ENCODE measurements around the gene FAF1.
"Not testable (repeated sequence)": the region's sequence is repeated elsewhere in the genome, so short reads cannot be mapped to it uniquely, and the experiment has no call there.

FAF1 gene

DNA sequence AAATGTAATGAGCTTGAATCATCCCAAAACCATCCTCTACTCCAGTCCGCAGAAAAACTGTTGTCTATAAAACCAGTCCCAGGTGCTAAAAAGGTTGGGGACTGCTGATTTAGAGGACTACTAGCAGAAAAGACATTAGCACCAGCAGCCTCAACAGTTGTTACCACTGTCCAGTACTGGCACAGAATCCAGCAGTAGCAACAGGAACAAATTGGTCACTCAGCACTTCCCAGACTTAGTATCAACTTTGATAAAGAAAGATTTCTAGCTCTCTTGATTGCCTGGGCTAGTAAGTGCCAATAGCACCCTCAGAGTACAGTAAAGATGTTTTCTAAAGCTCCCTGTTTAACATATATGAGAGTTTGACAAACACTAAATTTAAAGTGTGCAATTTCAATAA lies 127.9 kb downstream of the FAF1 start:
- Histone ChIP-seq H3K4me1 (ENCODE audit: control insufficient read depth in 2 of 2, insufficient read depth in 2 of 2, low read length in 2 of 2) (no peaks in the 10 kb centered on the region), H3K27me3 (ENCODE audit: control insufficient read depth in 2 of 2, insufficient read depth in 2 of 2, low read length in 2 of 2) (no peaks in the 10 kb centered on the region), H3K4me3 (ENCODE audit: low read length in 2 of 2) (no peak overlapping the region), H3K9me3 (ENCODE audit: control insufficient read depth in 2 of 2, low read length in 2 of 2) (no peaks in the 10 kb centered on the region), H3K36me3 (ENCODE audit: control insufficient read depth in 2 of 2, insufficient read depth in 2 of 2, low read length in 2 of 2) (no peaks in the 10 kb centered on the region), H3K27ac (ENCODE audit: low read depth in 2 of 2, low read length in 2 of 2) (no peak overlapping the region), H3K9ac (ENCODE audit: low read depth in 1 of 2, low read length in 2 of 2) (no peak overlapping the region)

- no peak overlapping the region for H3K4me3 ChIP-seq (ENCODE audit: low read length in 2 of 2)
- H3K27ac ChIP-seq (ENCODE audit: low read depth in 2 of 2, low read length in 2 of 2): no peak overlapping the region
- no peaks in the 10 kb centered on the region for H3K36me3 ChIP-seq (ENCODE audit: control insufficient read depth in 2 of 2, insufficient read depth in 2 of 2, low read length in 2 of 2)
- H3K27me3 ChIP-seq (ENCODE audit: control insufficient read depth in 2 of 2, insufficient read depth in 2 of 2, low read length in 2 of 2): no peaks in the 10 kb centered on the region
- no peak overlapping the region for H3K9ac ChIP-seq (ENCODE audit: low read depth in 1 of 2, low read length in 2 of 2)
- H3K4me1 ChIP-seq (ENCODE audit: control insufficient read depth in 2 of 2, insufficient read depth in 2 of 2, low read length in 2 of 2): no peaks in the 10 kb centered on the region
- no peaks in the 10 kb centered on the region for H3K9me3 ChIP-seq (ENCODE audit: control insufficient read depth in 2 of 2, low read length in 2 of 2)
These were observed 128.6 kb downstream of the FAF1 start for GRCh38 chr1:50831300-50832061.

- no peaks in the 10 kb centered on the region for H3K9me3 ChIP-seq (ENCODE audit: control insufficient read depth in 2 of 2, low read length in 2 of 2)
- H3K4me1 ChIP-seq (ENCODE audit: control insufficient read depth in 2 of 2, insufficient read depth in 2 of 2, low read length in 2 of 2): no peaks in the 10 kb centered on the region
- H3K9ac ChIP-seq (ENCODE audit: low read depth in 1 of 2, low read length in 2 of 2): no peak overlapping the region
- no peak overlapping the region for H3K27ac ChIP-seq (ENCODE audit: low read depth in 2 of 2, low read length in 2 of 2)
- H3K27me3 ChIP-seq (ENCODE audit: control insufficient read depth in 2 of 2, insufficient read depth in 2 of 2, low read length in 2 of 2): no peaks in the 10 kb centered on the region
- no peak overlapping the region for H3K4me3 ChIP-seq (ENCODE audit: low read length in 2 of 2)
- no peaks in the 10 kb centered on the region for H3K36me3 ChIP-seq (ENCODE audit: control insufficient read depth in 2 of 2, insufficient read depth in 2 of 2, low read length in 2 of 2)
These were observed 129.4 kb downstream of the FAF1 start for GRCh38 chr1:50830621-50831020.

GRCh38 chr1:50829014-50829958 lies 130.8 kb downstream of the FAF1 start:
- no peaks in the 10 kb centered on the region for H3K4me1 ChIP-seq (ENCODE audit: control insufficient read depth in 2 of 2, insufficient read depth in 2 of 2, low read length in 2 of 2)
- no peak overlapping the region for H3K4me3 ChIP-seq (ENCODE audit: low read length in 2 of 2)
- no peak overlapping the region for H3K27ac ChIP-seq (ENCODE audit: low read depth in 2 of 2, low read length in 2 of 2)
- H3K36me3 ChIP-seq (ENCODE audit: control insufficient read depth in 2 of 2, insufficient read depth in 2 of 2, low read length in 2 of 2): no peaks in the 10 kb centered on the region
- H3K9ac ChIP-seq (ENCODE audit: low read depth in 1 of 2, low read length in 2 of 2): no peak overlapping the region
- H3K27me3 ChIP-seq (ENCODE audit: control insufficient read depth in 2 of 2, insufficient read depth in 2 of 2, low read length in 2 of 2): no peaks in the 10 kb centered on the region
- H3K9me3 ChIP-seq (ENCODE audit: control insufficient read depth in 2 of 2, low read length in 2 of 2): no peaks in the 10 kb centered on the region

GRCh38 chr1:50827546-50827945 lies 132.5 kb downstream of the FAF1 start:
- no peaks in the 10 kb centered on the region for H3K36me3 ChIP-seq (ENCODE audit: control insufficient read depth in 2 of 2, insufficient read depth in 2 of 2, low read length in 2 of 2)
- no peak overlapping the region for H3K4me3 ChIP-seq (ENCODE audit: low read length in 2 of 2)
- no peak overlapping the region for H3K27ac ChIP-seq (ENCODE audit: low read depth in 2 of 2, low read length in 2 of 2)
- H3K4me1 ChIP-seq (ENCODE audit: control insufficient read depth in 2 of 2, insufficient read depth in 2 of 2, low read length in 2 of 2): no peaks in the 10 kb centered on the region
- no peaks in the 10 kb centered on the region for H3K9me3 ChIP-seq (ENCODE audit: control insufficient read depth in 2 of 2, low read length in 2 of 2)
- no peaks in the 10 kb centered on the region for H3K27me3 ChIP-seq (ENCODE audit: control insufficient read depth in 2 of 2, insufficient read depth in 2 of 2, low read length in 2 of 2)
- no peak overlapping the region for H3K9ac ChIP-seq (ENCODE audit: low read depth in 1 of 2, low read length in 2 of 2)

GRCh38 chr1:50826792-50827191 lies 133.3 kb downstream of the FAF1 start:
- H3K4me1 ChIP-seq (ENCODE audit: control insufficient read depth in 2 of 2, insufficient read depth in 2 of 2, low read length in 2 of 2); H3K36me3 ChIP-seq (ENCODE audit: control insufficient read depth in 2 of 2, insufficient read depth in 2 of 2, low read length in 2 of 2); H3K9ac ChIP-seq (ENCODE audit: low read depth in 1 of 2, low read length in 2 of 2); H3K27me3 ChIP-seq (ENCODE audit: control insufficient read depth in 2 of 2, insufficient read depth in 2 of 2, low read length in 2 of 2); H3K9me3 ChIP-seq (ENCODE audit: control insufficient read depth in 2 of 2, low read length in 2 of 2); H3K27ac ChIP-seq (ENCODE audit: low read depth in 2 of 2, low read length in 2 of 2); H3K4me3 ChIP-seq (ENCODE audit: low read length in 2 of 2): not testable (repeated sequence)

GRCh38 chr1:50822035-50822776 lies 137.9 kb downstream of the FAF1 start:
- Histone ChIP-seq H3K4me1 (ENCODE audit: control insufficient read depth in 2 of 2, insufficient read depth in 2 of 2, low read length in 2 of 2) (no peaks in the 10 kb centered on the region), H3K36me3 (ENCODE audit: control insufficient read depth in 2 of 2, insufficient read depth in 2 of 2, low read length in 2 of 2) (no peaks in the 10 kb centered on the region), H3K9me3 (ENCODE audit: control insufficient read depth in 2 of 2, low read length in 2 of 2) (no peaks in the 10 kb centered on the region), H3K4me3 (ENCODE audit: low read length in 2 of 2) (no peak overlapping the region), H3K9ac (ENCODE audit: low read depth in 1 of 2, low read length in 2 of 2) (no peak overlapping the region), H3K27me3 (ENCODE audit: control insufficient read depth in 2 of 2, insufficient read depth in 2 of 2, low read length in 2 of 2) (no peaks in the 10 kb centered on the region), H3K27ac (ENCODE audit: low read depth in 2 of 2, low read length in 2 of 2) (no peak overlapping the region)

DNA sequence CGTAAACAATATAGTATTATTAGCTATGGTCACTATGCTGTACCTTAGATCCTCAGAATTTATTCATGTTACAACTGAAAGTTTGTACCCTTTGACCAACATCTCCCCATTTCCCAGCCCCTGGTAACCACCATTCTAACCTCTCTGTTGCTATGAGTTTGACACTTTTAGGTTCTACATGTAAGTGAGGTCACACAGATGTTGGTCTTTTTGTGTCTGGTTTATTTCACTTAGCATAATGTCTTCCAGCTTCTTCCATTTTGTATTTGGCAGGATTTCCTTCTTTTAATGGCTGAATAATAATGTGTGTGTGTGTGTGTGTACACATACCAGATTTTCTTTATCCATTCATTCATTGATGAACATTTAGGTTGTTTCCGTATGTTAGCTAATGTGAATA lies 139.5 kb downstream of the FAF1 start:
- no peak overlapping the region for H3K9ac ChIP-seq (ENCODE audit: low read depth in 1 of 2, low read length in 2 of 2)
- no peaks in the 10 kb centered on the region for H3K9me3 ChIP-seq (ENCODE audit: control insufficient read depth in 2 of 2, low read length in 2 of 2)
- no peaks in the 10 kb centered on the region for H3K36me3 ChIP-seq (ENCODE audit: control insufficient read depth in 2 of 2, insufficient read depth in 2 of 2, low read length in 2 of 2)
- H3K27me3 ChIP-seq (ENCODE audit: control insufficient read depth in 2 of 2, insufficient read depth in 2 of 2, low read length in 2 of 2): no peaks in the 10 kb centered on the region
- H3K4me1 ChIP-seq (ENCODE audit: control insufficient read depth in 2 of 2, insufficient read depth in 2 of 2, low read length in 2 of 2): no peaks in the 10 kb centered on the region
- H3K27ac ChIP-seq (ENCODE audit: low read depth in 2 of 2, low read length in 2 of 2): no peak overlapping the region
- no peak overlapping the region for H3K4me3 ChIP-seq (ENCODE audit: low read length in 2 of 2)

- no peaks in the 10 kb centered on the region for H3K9me3 ChIP-seq (ENCODE audit: control insufficient read depth in 2 of 2, low read length in 2 of 2)
These were observed 147.7 kb downstream of the FAF1 start for GRCh38 chr1:50812346-50812745.

DNA sequence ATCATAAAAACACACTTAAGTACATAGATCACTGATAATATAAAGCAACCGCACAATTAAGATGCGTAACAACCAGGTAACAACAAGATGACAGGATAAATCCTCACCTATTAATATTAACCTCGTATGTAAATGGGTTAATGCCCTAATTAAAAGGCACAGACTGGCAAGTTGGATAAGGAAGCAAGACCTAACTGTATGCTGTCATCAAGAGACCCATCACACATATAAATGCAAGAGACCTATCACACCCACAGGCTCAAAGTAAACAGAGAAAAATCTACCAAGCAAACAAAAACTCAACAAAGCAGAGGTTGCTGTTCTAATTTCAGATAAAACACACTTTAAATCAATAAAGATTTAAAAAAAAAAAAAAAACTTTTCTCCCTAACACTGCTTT lies 151.8 kb downstream of the FAF1 start:
- H3K4me3 ChIP-seq (ENCODE audit: low read length in 2 of 2): no peak overlapping the region
- no peaks in the 10 kb centered on the region for H3K9me3 ChIP-seq (ENCODE audit: control insufficient read depth in 2 of 2, low read length in 2 of 2)
- no peaks in the 10 kb centered on the region for H3K36me3 ChIP-seq (ENCODE audit: control insufficient read depth in 2 of 2, insufficient read depth in 2 of 2, low read length in 2 of 2)
- no peak overlapping the region for H3K9ac ChIP-seq (ENCODE audit: low read depth in 1 of 2, low read length in 2 of 2)
- no peaks in the 10 kb centered on the region for H3K4me1 ChIP-seq (ENCODE audit: control insufficient read depth in 2 of 2, insufficient read depth in 2 of 2, low read length in 2 of 2)
- no peaks in the 10 kb centered on the region for H3K27me3 ChIP-seq (ENCODE audit: control insufficient read depth in 2 of 2, insufficient read depth in 2 of 2, low read length in 2 of 2)
- H3K27ac ChIP-seq (ENCODE audit: low read depth in 2 of 2, low read length in 2 of 2): no peak overlapping the region

More at GRCh38 chr1:50812346-50812745, 147.7 kb downstream of the FAF1 start:
- no peak overlapping the region for H3K4me3 ChIP-seq (ENCODE audit: low read length in 2 of 2)
- no peak overlapping the region for H3K27ac ChIP-seq (ENCODE audit: low read depth in 2 of 2, low read length in 2 of 2)
- no peak overlapping the region for H3K9ac ChIP-seq (ENCODE audit: low read depth in 1 of 2, low read length in 2 of 2)
- H3K4me1 ChIP-seq (ENCODE audit: control insufficient read depth in 2 of 2, insufficient read depth in 2 of 2, low read length in 2 of 2): no peaks in the 10 kb centered on the region
- no peaks in the 10 kb centered on the region for H3K36me3 ChIP-seq (ENCODE audit: control insufficient read depth in 2 of 2, insufficient read depth in 2 of 2, low read length in 2 of 2)
- H3K27me3 ChIP-seq (ENCODE audit: control insufficient read depth in 2 of 2, insufficient read depth in 2 of 2, low read length in 2 of 2): no peaks in the 10 kb centered on the region
